ENCODE results near the gene PER2. TPM values are rescaled to one million over a fixed set of nuclear protein-coding genes. Genes with fewer than 3 reads are reported as not detected.

PER2 gene
- total and polyA plus RNA-seq, 10 of the 15 experiments (the other 5 are each of a cell fraction or from before 2014, with no cell fraction given) = 1.5 to 15.1 (median 4.6) TPM

GRCh38 chr2:238241970-238242369, 46.4 kb downstream of the PER2 start:
- ChIA-PET SMC1A (ENCODE audit: uncharacterized antibody, unreplicated experiment) (no interaction called here), POLR2A (no interaction called here), RAD21 (ENCODE audit: unreplicated experiment) (no interaction called here), CTCF (interaction anchor here (0.9 kb wide), 1 partner anchor 21 kb away, joined by 5 read pairs; no protein-coding TSS in a partner anchor)
- ATAC-seq (no peak), DNase-seq (ENCODE audit: low read depth, low spot score) (no peak), FAIRE-seq (no peak)
- Histone ChIP-seq H4K20me1 (ENCODE audit: control insufficient read depth, insufficient read depth) (no peaks in the 10 kb centered on the region), H3K4me1 (ENCODE audit: control insufficient read depth, insufficient read depth, low read length) (0 out of 2 replicates have a peak, but pooled peaks cover 3% of the 10 kb centered on the region), H3K27me3 (replicated peaks in 1 of 2; ENCODE audit: control insufficient read depth in 2 of 2, insufficient read depth in 2 of 2, low read length in 1 of 2) (peaks cover 0 to 4% of the 10 kb centered on the region in 2 experiments; a peak in 3 of 4 replicates), H3K4me2 (ENCODE audit: control insufficient read depth, insufficient read depth) (no peak overlapping the region), H3K9me3 (replicated peaks; ENCODE audit: control insufficient read depth, insufficient read depth, low read length) (no peaks in the 10 kb centered on the region), H3K36me3 (ENCODE audit: control insufficient read depth in 2 of 2, insufficient read depth in 2 of 2, low read length in 1 of 2) (peaks cover 0 to 2% of the 10 kb centered on the region in 2 experiments; a peak in 1 of 4 replicates), H2AFZ (ENCODE audit: control insufficient read depth, low read depth, low read length) (no peak overlapping the region), H3K27ac (ENCODE audit: control insufficient read depth, insufficient read depth) (no peak overlapping the region), H3K79me2 (ENCODE audit: control insufficient read depth, insufficient read depth, low read length) (no peaks in the 10 kb centered on the region), H3K9ac (ENCODE audit: control insufficient read depth, insufficient read depth, low read length) (no peak overlapping the region), H3K4me3 (no peak overlapping the region)
- TF ChIP-seq KDM1A (IDR thresholded peaks at IDR 0.05; ENCODE audit: borderline replicate concordance) (no peak), RAD51 (IDR thresholded peaks at IDR 0.05) (no peak), NR2C1 (IDR thresholded peaks at IDR 0.05) (no peak), ELK1 (IDR thresholded peaks at IDR 0.05; ENCODE audit: low read depth, low read length) (no peak), BMI1 (IDR thresholded peaks at IDR 0.05; ENCODE audit: borderline replicate concordance) (no peak), YY1 (IDR thresholded peaks at IDR 0.05; ENCODE audit: low read depth, low read length) (no peak), ZNF207 (IDR thresholded peaks at IDR 0.05; ENCODE audit: borderline replicate concordance) (no peak), NR2C2 (IDR thresholded peaks at IDR 0.05; ENCODE audit: borderline replicate concordance, control insufficient read depth, insufficient read length, low read depth) (no peak), CEBPZ (IDR thresholded peaks at IDR 0.05; ENCODE audit: low read depth, low read length) (no peak), ASH2L (IDR thresholded peaks at IDR 0.05; ENCODE audit: borderline replicate concordance, low read depth) (no peak), PAX5 (IDR thresholded peaks at IDR 0.05; ENCODE audit: borderline replicate concordance, low read depth, low read length) (no peak), EGR1 (IDR thresholded peaks at IDR 0.05; ENCODE audit: borderline replicate concordance in 1 of 2, low read depth in 2 of 2, low read length in 2 of 2) (no peak), RBBP5 (conservative IDR thresholded peaks at IDR 0.05) (no peak), NR2F1 (conservative IDR thresholded peaks at IDR 0.05) (no peak), SIN3A (IDR thresholded peaks at IDR 0.05; ENCODE audit: low read depth, low read length) (no peak), SRF (IDR thresholded peaks at IDR 0.05; ENCODE audit: low read depth in 2 of 2, low read length in 2 of 2) (no peak), TAF1 (IDR thresholded peaks at IDR 0.05; ENCODE audit: borderline replicate concordance, low read depth, low read length) (no peak), JUND (IDR thresholded peaks at IDR 0.05; ENCODE audit: low read depth, low read length) (no peak), MYB (IDR thresholded peaks at IDR 0.05; ENCODE audit: borderline replicate concordance, low read depth, low read length) (no peak), CBX5 (IDR thresholded peaks at IDR 0.05; ENCODE audit: low read depth) (no peak)
- intact Hi-C loops (cut with micrococcal nuclease; ENCODE audit: unreplicated experiment) (loop anchor here (5.0 kb wide), 1 partner anchor 40 kb away; the partner anchor contains the start of gene ILKAP), in situ Hi-C loops (cut with MboI) (no loop called here)
- 64% methylated on average over 2 of the region's 2 CpGs for WGBS (ENCODE audit: insufficient coverage, insufficient replicate concordance, low lambda C conversion rate, missing lambda C conversion rate)
- BruUV-seq (replicated peaks) = no TSS peak

All from GM12878 (cell line).